GM12878 (cell line): ENCODE results near the gene UBE3C. TPM values are rescaled to one million over a fixed set of nuclear protein-coding genes. Genes with fewer than 3 reads are reported as not detected.
A peak's percentile ranks its signal among the peaks of the same experiment; 100 is the strongest.

ENCODE experiments used
- ATAC-seq: fragments of 200-7000 bp; cut with Tn5 transposase; 3 replicates; pipeline ENCODE4 v1.9.1; 2020; ENCODE audit warnings: mild to moderate bottlenecking, moderate library complexity
- BruUV-seq: library from RNA; stranded (reverse); fragments of 400-500 nt; replicated peaks from 2 replicates; lab custom pipeline; 2021; lab: Mats Ljungman, UMichigan
- CTCF ChIA-PET: fragments of 300-600 bp; sonication (Branson Sonifier 250); formaldehyde crosslinking; extraction: SDS; loops from one replicate; lab custom pipeline; 2021; ENCODE audit warnings: inconsistent platforms; lab: Yijun Ruan, JAX
- POLR2A ChIA-PET: fragments of 350-600 bp; formaldehyde crosslinking; extraction: SDS; loops from one replicate; lab custom pipeline; 2021; ENCODE audit warnings: inconsistent platforms; lab: Charles Lee
- RAD21 ChIA-PET: fragments of 300-600 bp; sonication (Branson Sonifier 250); formaldehyde crosslinking; loops from one replicate; lab custom pipeline; 2023; ENCODE audit warnings: antibody characterized with exemption; ENCODE audit not compliant: unreplicated experiment; lab: Charles Lee
- SMC1A ChIA-PET: fragments of 300-600 bp; sonication (Branson Sonifier 250); formaldehyde crosslinking; loops from one replicate; lab custom pipeline; 2023; ENCODE audit not compliant: unreplicated experiment, uncharacterized antibody; lab: Charles Lee
- DNase-seq: peaks from one replicate; pipeline ENCODE4 v3.0.0-alpha.2; 2011; ENCODE audit warnings: low read depth, low spot score
- FAIRE-seq: peaks from 3 replicates; lab custom pipeline; 2011; peaks lifted over from hg19 to GRCh38; lab: Jason Lieb, UNC
- H2AFZ ChIP-seq: 2 replicates; pipeline ENCODE4 v1.6.0; 2011; ENCODE audit warnings: low read depth, low read length, control low read depth; ENCODE audit not compliant: control insufficient read depth
- H3K27ac ChIP-seq: 2 replicates; pipeline ENCODE4 v1.5.1; 2011; ENCODE audit warnings: control low read depth; ENCODE audit not compliant: control insufficient read depth, insufficient read depth
- H3K27me3 ChIP-seq, 2 experiments: replicated peaks in 1 of 2; 2 replicates each; pipeline versions ENCODE4 v1.6.0 to v1.6.1; 2011; ENCODE audit warnings: low read length in 1 of 2; ENCODE audit not compliant: control insufficient read depth in 2 of 2, insufficient read depth in 2 of 2
- H3K36me3 ChIP-seq, 2 experiments: 2 replicates each; pipeline ENCODE4 v1.5.1; 2011; ENCODE audit warnings: low read length in 1 of 2; ENCODE audit not compliant: control insufficient read depth in 2 of 2, insufficient read depth in 2 of 2
- H3K4me1 ChIP-seq: 2 replicates; pipeline ENCODE4 v1.6.1; 2011; ENCODE audit warnings: mild to moderate bottlenecking, low read length, moderate library complexity, mixed read lengths; ENCODE audit not compliant: control insufficient read depth, insufficient read depth
- H3K4me2 ChIP-seq: 2 replicates; pipeline ENCODE4 v1.6.0; 2011; ENCODE audit warnings: control low read depth; ENCODE audit not compliant: control insufficient read depth, insufficient read depth
- H3K4me3 ChIP-seq: fragments of 200-600 bp; sonication (generic); 2 replicates; pipeline ENCODE4 v1.5.1; 2016
- H3K79me2 ChIP-seq: 2 replicates; pipeline ENCODE4 v1.6.0; 2011; ENCODE audit warnings: low read length; ENCODE audit not compliant: control insufficient read depth, insufficient read depth
- H3K9ac ChIP-seq: 2 replicates; pipeline ENCODE4 v1.8.0; 2011; ENCODE audit warnings: low read length, control low read depth, mixed read lengths; ENCODE audit not compliant: control insufficient read depth, insufficient read depth
- H3K9me3 ChIP-seq: replicated peaks from 3 replicates; pipeline ENCODE4 v1.5.1; 2011; ENCODE audit warnings: mild to moderate bottlenecking, low read length; ENCODE audit not compliant: control insufficient read depth, insufficient read depth
- H4K20me1 ChIP-seq: 2 replicates; pipeline ENCODE4 v1.6.0; 2011; ENCODE audit not compliant: control insufficient read depth, insufficient read depth
- CBFB ChIP-seq: IDR thresholded peaks from 2 replicates; pipeline ENCODE4 v1.6.1; 2016; ENCODE audit warnings: antibody characterized with exemption, low read depth
- NFXL1 ChIP-seq: fragments of 450-650 bp; IDR thresholded peaks from 2 replicates; pipeline ENCODE4 v1.6.1; 2017; ENCODE audit warnings: antibody characterized with exemption, mild to moderate bottlenecking, borderline replicate concordance
- REST ChIP-seq: IDR thresholded peaks from 2 replicates; pipeline ENCODE4 v1.6.1; 2012; ENCODE audit warnings: mild to moderate bottlenecking, low read depth, low read length
- RFX5 ChIP-seq: IDR thresholded peaks from 2 replicates; pipeline ENCODE4 v1.6.1; 2011; ENCODE audit warnings: low read depth, low read length, improper control_type of control experiment
- SKIL ChIP-seq: fragments of 450-650 bp; IDR thresholded peaks from 2 replicates; pipeline ENCODE4 v1.6.1; 2017; ENCODE audit warnings: mild to moderate bottlenecking, low read depth, inconsistent platforms; ENCODE audit not compliant: poor library complexity, severe bottlenecking
- YY1 ChIP-seq: IDR thresholded peaks from 2 replicates; pipeline ENCODE4 v1.6.1; 2011; ENCODE audit warnings: low read depth, mild to moderate bottlenecking, low read length
- ZBED1 ChIP-seq: IDR thresholded peaks from 2 replicates; pipeline ENCODE4 v1.6.1; 2016; ENCODE audit warnings: borderline replicate concordance
- ZNF207 ChIP-seq: fragments of 450-650 bp; IDR thresholded peaks from 2 replicates; pipeline ENCODE4 v1.6.1; 2014; ENCODE audit warnings: antibody characterized with exemption, mild to moderate bottlenecking, borderline replicate concordance
- WGBS: methylation state at CpG from one replicate; pipeline ENCODE4 v1.1.6; 2016; ENCODE audit warnings: low lambda C conversion rate; ENCODE audit not compliant: insufficient replicate concordance, insufficient coverage; ENCODE audit errors: missing lambda C conversion rate; 5-methylcytosine and 5-hydroxymethylcytosine counted together
- in situ Hi-C: fragments of 300-500 bp; cut with MboI; formaldehyde crosslinking; loops from 9 replicates; pipeline ENCODE4 v1.14.3; 2018; ENCODE audit warnings: mixed read lengths
- intact Hi-C: fragments of 100-400 bp; cut with micrococcal nuclease; formaldehyde crosslinking; loops from one replicate; pipeline ENCODE4 v1.14.2; 2022; ENCODE audit not compliant: unreplicated experiment
- polyA plus RNA-seq, 11 experiments: library from polyadenylated mRNA; depleted of rRNA in 4 of 11; unstranded in 6 of 11; stranded (reverse) in 5 of 11; fragments of >200 nt; fragmentation: Nextera tagmentation in 4 of 11; fragmentation: Illumina TruSeq in 1 of 11; extraction: Ambion mirVana in 4 of 11; extraction: Trizol in 1 of 11; gene quantifications; 1 replicate in 1 of 11; 2 replicates in 10 of 11; pipeline versions ENCODE4 v1.2.1 to v1.2.3, GENCODE V29; 2011 to 2016; ENCODE audit warnings: inconsistent platforms in 2 of 11, missing spikeins in 2 of 11, low read depth in 1 of 11
- total RNA-seq, 4 experiments: library from RNA; depleted of rRNA in 3 of 4; stranded (reverse); fragments of >200 nt in 3 of 4; fragmentation: Illumina TruSeq in 1 of 4; extraction: Trizol in 1 of 4; gene quantifications; 2 replicates each; pipeline versions ENCODE4 v1.2.1 to v1.2.3, GENCODE V29; 2013 to 2021
- TF ChIP-seq, protein P1 (sequence below): fragments of 450-650 bp; IDR thresholded peaks from 2 replicates; pipeline ENCODE4 v1.6.1; 2014; ENCODE audit warnings: mild to moderate bottlenecking

Gene UBE3C
- total and polyA plus RNA-seq, 10 of the 15 experiments (the other 5 are each of a cell fraction or from before 2014, with no cell fraction given), result 7.9 to 65.9 (median 45.2) TPM

DNA sequence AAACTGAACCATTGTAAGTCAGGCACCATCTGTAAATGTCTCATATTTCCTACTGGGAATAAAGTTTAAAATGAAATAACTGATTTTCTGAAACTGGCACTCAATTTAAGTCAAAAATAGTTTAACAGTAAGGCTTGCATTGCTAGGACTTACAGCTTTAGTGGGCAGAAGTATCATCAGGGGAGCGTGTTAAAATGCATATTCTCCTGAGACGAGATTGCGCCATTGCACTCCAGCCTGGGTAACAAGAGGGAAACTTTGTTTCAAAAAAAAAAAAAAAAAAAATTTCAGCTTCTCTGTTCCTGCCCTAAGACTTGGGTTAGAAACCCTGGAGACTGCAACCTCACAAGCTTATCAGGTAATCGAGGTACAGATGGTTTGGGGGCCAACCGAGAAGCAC is 65.4 kb downstream of the UBE3C start:
- Histone ChIP-seq H3K79me2 (no peaks in the 10 kb centered on the region), H4K20me1 (no peaks in the 10 kb centered on the region), H3K4me3 (no peak overlapping the region), H3K4me2 (no peak overlapping the region), H3K9ac (no peak overlapping the region), H2AFZ (no peak overlapping the region), H3K27ac (no peak overlapping the region), H3K4me1 (no peaks in the 10 kb centered on the region), H3K36me3 (peaks cover 0 to 13% of the 10 kb centered on the region in 2 experiments), H3K27me3 (no peaks in the 10 kb centered on the region), H3K9me3 (no peaks in the 10 kb centered on the region)
- TSS peak; percentile 12 for BruUV-seq
- ChIA-PET CTCF (interaction anchor here (0.7 kb wide), 1 partner anchor 70 kb away, joined by 3 read pairs; no protein-coding TSS in a partner anchor), RAD21 (no interaction called here), SMC1A (interaction anchor here (0.6 to 0.9 kb wide), 2 partner anchors 21 to 43 kb away, joined by 3 to 4 read pairs; no protein-coding TSS in a partner anchor), POLR2A (interaction anchor here (0.6 kb wide), 2 partner anchors 15 to 180 kb away, joined by 3 read pairs; no protein-coding TSS in a partner anchor)
- intact Hi-C loops, result no loop called here
- no peak for FAIRE-seq
- in situ Hi-C loops, result no loop called here
- DNase-seq, result no peak
- WGBS, result 100% methylated on average over 5 of the region's 5 CpGs
- ATAC-seq, result no peak
- TF ChIP-seq SKIL (no peak), RFX5 (no peak), NFXL1 (no peak), REST (no peak), CBFB (no peak), ZNF207 (no peak), ZBED1 (no peak), YY1 (no peak)
- TF ChIP-seq, protein P1, sequence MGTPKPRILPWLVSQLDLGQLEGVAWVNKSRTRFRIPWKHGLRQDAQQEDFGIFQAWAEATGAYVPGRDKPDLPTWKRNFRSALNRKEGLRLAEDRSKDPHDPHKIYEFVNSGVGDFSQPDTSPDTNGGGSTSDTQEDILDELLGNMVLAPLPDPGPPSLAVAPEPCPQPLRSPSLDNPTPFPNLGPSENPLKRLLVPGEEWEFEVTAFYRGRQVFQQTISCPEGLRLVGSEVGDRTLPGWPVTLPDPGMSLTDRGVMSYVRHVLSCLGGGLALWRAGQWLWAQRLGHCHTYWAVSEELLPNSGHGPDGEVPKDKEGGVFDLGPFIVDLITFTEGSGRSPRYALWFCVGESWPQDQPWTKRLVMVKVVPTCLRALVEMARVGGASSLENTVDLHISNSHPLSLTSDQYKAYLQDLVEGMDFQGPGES, result no peak
